Bronchial epithelial cell (primary cell): ENCODE results near the gene MAN2B1. TPM values are rescaled to one million over a fixed set of nuclear protein-coding genes. Genes with fewer than 3 reads are reported as not detected.
"Not testable (repeated sequence)": the region's sequence is repeated elsewhere in the genome, so short reads cannot be mapped to it uniquely, and the experiment has no call there.

Experiments used
- DNase-seq: peaks from one replicate; pipeline ENCODE4 v3.0.0-alpha.2; 2010; ENCODE audit warnings: low read depth
- FAIRE-seq: peaks from 2 replicates; lab custom pipeline; 2011; peaks lifted over from hg19 to GRCh38; lab: Jason Lieb, UNC
- H3K27me3 ChIP-seq: 2 replicates; pipeline ENCODE4 v1.5.1; 2011; ENCODE audit warnings: low read length; ENCODE audit not compliant: control insufficient read depth, insufficient read depth
- H3K36me3 ChIP-seq: 2 replicates; pipeline ENCODE4 v1.5.1; 2011; ENCODE audit warnings: low read length; ENCODE audit not compliant: control insufficient read depth, insufficient read depth
- H3K4me3 ChIP-seq: 2 replicates; pipeline ENCODE4 v1.5.1; 2011; ENCODE audit warnings: mild to moderate bottlenecking, low read depth, low read length, control low read depth
- CTCF ChIP-seq: IDR thresholded peaks from 2 replicates; pipeline ENCODE4 v1.5.1; 2011; ENCODE audit warnings: mild to moderate bottlenecking, moderate library complexity, low read length, control low read depth, inconsistent platforms; ENCODE audit not compliant: insufficient read depth, severe bottlenecking
- total RNA-seq: library from RNA; depleted of rRNA; stranded (reverse); fragments of >200 nt; gene quantifications from 2 replicates; pipeline ENCODE4 v1.2.1, GENCODE V29; 2014

MAN2B1 gene
- total RNA-seq, 1 donor from 2014 or later, result 32.1 TPM

GRCh38 chr19:12636631-12637030 is 29.9 kb downstream of the MAN2B1 start:
- no peak for DNase-seq
- no peaks in the 10 kb centered on the region for H3K36me3 ChIP-seq
- H3K4me3 ChIP-seq, result no peak overlapping the region
- no peaks in the 10 kb centered on the region for H3K27me3 ChIP-seq
- no peak for FAIRE-seq
- TF ChIP-seq CTCF, result no peak

- TF ChIP-seq CTCF, result no peak
- no peak for DNase-seq
- Histone ChIP-seq H3K36me3 (peaks cover 13% of the 10 kb centered on the region), H3K27me3 (no peaks in the 10 kb centered on the region), H3K4me3 (no peak overlapping the region)
- no peak for FAIRE-seq
These were observed 37.3 kb downstream of the MAN2B1 start for GRCh38 chr19:12629215-12629614.

GRCh38 chr19:12628040-12629022 is 38.2 kb downstream of the MAN2B1 start:
- DNase-seq (peak; percentile 7), FAIRE-seq (no peak)
- no peaks in the 10 kb centered on the region for H3K27me3 ChIP-seq
- no peak overlapping the region for H3K4me3 ChIP-seq
- H3K36me3 ChIP-seq, result peaks cover 16% of the 10 kb centered on the region
- TF ChIP-seq CTCF, result no peak

- no peak overlapping the region for H3K4me3 ChIP-seq
These were observed 39.6 kb downstream of the MAN2B1 start for GRCh38 chr19:12626958-12627357.

GRCh38 chr19:12623361-12624031 is 43.0 kb downstream of the MAN2B1 start:
- peaks cover 16% of the 10 kb centered on the region for H3K36me3 ChIP-seq
- FAIRE-seq (no peak), DNase-seq (no peak)
- no peak for TF ChIP-seq CTCF
- no peak overlapping the region for H3K4me3 ChIP-seq
- no peaks in the 10 kb centered on the region for H3K27me3 ChIP-seq

More at GRCh38 chr19:12626958-12627357, 39.6 kb downstream of the MAN2B1 start:
- DNase-seq (no peak), FAIRE-seq (no peak)
- Histone ChIP-seq H3K36me3 (peaks cover 16% of the 10 kb centered on the region), H3K27me3 (no peaks in the 10 kb centered on the region)
- no peak for TF ChIP-seq CTCF

- H3K4me3 ChIP-seq, FAIRE-seq, DNase-seq, H3K36me3 ChIP-seq, H3K27me3 ChIP-seq: not testable (repeated sequence)
These were observed 45.1 kb downstream of the MAN2B1 start for GRCh38 chr19:12621253-12622024.
